NB4 (cell line): Measurements from ENCODE around the gene CEP170B.

Experiments used
- DNase-seq: peaks from one replicate; pipeline ENCODE4 v3.0.0; 2010; ENCODE audit warnings: low read depth
- H3K4me3 ChIP-seq: one replicate; pipeline ENCODE4 v1.5.1; 2011; ENCODE audit warnings: mild to moderate bottlenecking, low read depth, low read length, moderate library complexity
- CTCF ChIP-seq: IDR thresholded peaks from one replicate; pipeline ENCODE4 v1.5.1; 2012; ENCODE audit warnings: low read depth, low read length
- MAX ChIP-seq: IDR thresholded peaks from 2 replicates; pipeline ENCODE4 v1.6.1; 2011; ENCODE audit warnings: low read depth, low read length
- MYC ChIP-seq: IDR thresholded peaks from 2 replicates; pipeline ENCODE4 v1.6.1; 2011; ENCODE audit warnings: low read depth, low read length
- POLR2A ChIP-seq: IDR thresholded peaks from 2 replicates; pipeline ENCODE4 v1.6.1; 2011; ENCODE audit warnings: mild to moderate bottlenecking; ENCODE audit not compliant: insufficient read length; ENCODE audit errors: extremely low read depth

CEP170B gene

GRCh38 chr14:104865081-104865630 lies at the start of gene CEP170B:
Gene CEP170B (plus strand): TSS chr14:104865268. CDS start chr14:104868451, 3,183 bp downstream.
- TF ChIP-seq MYC (no peak), POLR2A (no peak), CTCF (no peak), MAX (no peak)
- no peak within 1 kb of the TSS for H3K4me3 ChIP-seq
- peak; percentile 4 for DNase-seq

- TF ChIP-seq MYC (no peak), CTCF (no peak), POLR2A (no peak), MAX (no peak)
- H3K4me3 ChIP-seq, result peak overlapping the region; percentile 76
- DNase-seq, result no peak
Observed at GRCh38 chr14:104816616-104816884, 48.5 kb upstream of the CEP170B start.

- TF ChIP-seq CTCF (no peak), POLR2A (no peak), MYC (no peak), MAX (no peak)
- no peak overlapping the region for H3K4me3 ChIP-seq
- no peak for DNase-seq
Observed at GRCh38 chr14:104817930-104818713, 46.9 kb upstream of the CEP170B start.

GRCh38 chr14:104818714-104819161 lies 46.3 kb upstream of the CEP170B start:
- no peak for TF ChIP-seq CTCF
- TF ChIP-seq POLR2A, result no peak
- TF ChIP-seq MYC, result no peak
- no peak for TF ChIP-seq MAX
- H3K4me3 ChIP-seq, result no peak overlapping the region
- DNase-seq, result no peak

- no peak for DNase-seq
- H3K4me3 ChIP-seq, result no peak overlapping the region
- TF ChIP-seq MAX (no peak), CTCF (no peak), MYC (no peak), POLR2A (no peak)
Observed at GRCh38 chr14:104819361-104819781, 45.7 kb upstream of the CEP170B start.
